ENCODE data around the gene PHF19. TPM values are rescaled to one million over a fixed set of nuclear protein-coding genes. Genes with fewer than 3 reads are reported as not detected.
A peak's percentile ranks its signal among the peaks of the same experiment; 100 is the strongest.

The PHF19 gene
- total RNA-seq, 1 experiment from 2014 or later = 76.3 TPM

DNA sequence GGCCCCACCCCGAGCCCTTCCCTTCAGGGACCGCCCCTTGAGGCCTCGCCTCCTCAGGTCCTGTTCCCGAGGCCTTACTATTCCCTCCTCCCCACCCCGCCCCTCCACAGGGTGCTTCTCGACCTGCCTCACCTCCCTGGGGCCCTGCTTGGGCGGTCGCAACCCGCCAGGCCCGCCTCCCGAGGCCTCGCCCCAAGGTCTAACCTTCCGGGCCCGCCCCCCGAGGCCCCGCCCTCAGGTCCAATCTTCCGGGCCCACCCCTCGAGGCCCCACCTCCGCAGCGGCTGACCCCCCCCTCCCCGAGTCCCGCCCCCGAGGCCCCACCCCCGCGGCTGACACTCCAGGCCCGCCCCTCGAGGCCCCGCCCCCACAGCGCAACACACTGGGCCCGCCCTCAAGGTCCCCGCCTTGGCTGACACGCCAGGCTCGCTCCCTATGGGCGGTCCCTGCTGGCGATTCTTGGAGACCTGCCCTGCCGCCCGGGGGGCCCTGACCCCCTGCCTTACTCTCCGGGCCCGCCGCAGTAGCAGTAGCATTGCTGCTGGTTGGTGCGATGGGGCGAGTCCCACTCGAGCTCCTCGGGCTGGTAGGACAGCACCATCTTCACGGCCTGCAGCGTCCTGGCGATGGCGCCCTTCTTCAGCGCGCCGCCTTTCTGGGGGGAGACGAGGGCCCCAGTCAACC lies 8.2 kb downstream of the PHF19 start:
- TF ChIP-seq, protein P1, sequence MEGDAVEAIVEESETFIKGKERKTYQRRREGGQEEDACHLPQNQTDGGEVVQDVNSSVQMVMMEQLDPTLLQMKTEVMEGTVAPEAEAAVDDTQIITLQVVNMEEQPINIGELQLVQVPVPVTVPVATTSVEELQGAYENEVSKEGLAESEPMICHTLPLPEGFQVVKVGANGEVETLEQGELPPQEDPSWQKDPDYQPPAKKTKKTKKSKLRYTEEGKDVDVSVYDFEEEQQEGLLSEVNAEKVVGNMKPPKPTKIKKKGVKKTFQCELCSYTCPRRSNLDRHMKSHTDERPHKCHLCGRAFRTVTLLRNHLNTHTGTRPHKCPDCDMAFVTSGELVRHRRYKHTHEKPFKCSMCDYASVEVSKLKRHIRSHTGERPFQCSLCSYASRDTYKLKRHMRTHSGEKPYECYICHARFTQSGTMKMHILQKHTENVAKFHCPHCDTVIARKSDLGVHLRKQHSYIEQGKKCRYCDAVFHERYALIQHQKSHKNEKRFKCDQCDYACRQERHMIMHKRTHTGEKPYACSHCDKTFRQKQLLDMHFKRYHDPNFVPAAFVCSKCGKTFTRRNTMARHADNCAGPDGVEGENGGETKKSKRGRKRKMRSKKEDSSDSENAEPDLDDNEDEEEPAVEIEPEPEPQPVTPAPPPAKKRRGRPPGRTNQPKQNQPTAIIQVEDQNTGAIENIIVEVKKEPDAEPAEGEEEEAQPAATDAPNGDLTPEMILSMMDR (IDR thresholded peaks at IDR 0.05; ENCODE audit: insufficient read depth in 1 of 2, low read depth in 1 of 2, low read length in 1 of 2, severe bottlenecking in 1 of 2, unreplicated experiment in 1 of 2) = peak in 1 of 2 experiments; percentile 1
- H3K4me3 ChIP-seq (ENCODE audit: low read depth, low read length) = peak overlapping the region; percentile 39
- ChIA-PET CTCF (interaction anchor here (1.2 kb wide), 1 partner anchor 90 kb away, joined by 3 read pairs; no protein-coding TSS in a partner anchor), POLR2A (no interaction called here)
- H3K36me3 ChIP-seq (ENCODE audit: control insufficient read depth, insufficient read depth, low read length) = peaks cover 1% of the 10 kb centered on the region
- H3K36me3 Mint-ChIP-seq (ENCODE audit: insufficient read depth, unreplicated experiment) = peaks cover 42% of the 10 kb centered on the region
- BruUV-seq (replicated peaks) = no TSS peak
- no peaks in the 10 kb centered on the region for H3K27me3 ChIP-seq (replicated peaks; ENCODE audit: control insufficient read depth, insufficient read depth, low read length)
- H3K27me3 Mint-ChIP-seq (ENCODE audit: insufficient read depth, unreplicated experiment) = no peaks in the 10 kb centered on the region
- no peaks in the 10 kb centered on the region for H3K9me3 Mint-ChIP-seq (ENCODE audit: unreplicated experiment)
- peaks cover 14% of the 10 kb centered on the region for H3K4me1 ChIP-seq
- no peaks in the 10 kb centered on the region for H3K9me3 ChIP-seq
- peak overlapping the region; percentile 83 for H3K27ac Mint-ChIP-seq (ENCODE audit: unreplicated experiment)
- intact Hi-C loops (cut with micrococcal nuclease; ENCODE audit: unreplicated experiment) = loop anchor here (1.0 kb wide), 1 partner anchor 26 kb away; no protein-coding TSS in a partner anchor
- peak overlapping the region; percentile 79 for H3K4me3 Mint-ChIP-seq (ENCODE audit: unreplicated experiment)
- H3K4me1 Mint-ChIP-seq (ENCODE audit: low read depth, unreplicated experiment) = peaks cover 16% of the 10 kb centered on the region
- peak; percentile 96 to 98 for DNase-seq

DNA sequence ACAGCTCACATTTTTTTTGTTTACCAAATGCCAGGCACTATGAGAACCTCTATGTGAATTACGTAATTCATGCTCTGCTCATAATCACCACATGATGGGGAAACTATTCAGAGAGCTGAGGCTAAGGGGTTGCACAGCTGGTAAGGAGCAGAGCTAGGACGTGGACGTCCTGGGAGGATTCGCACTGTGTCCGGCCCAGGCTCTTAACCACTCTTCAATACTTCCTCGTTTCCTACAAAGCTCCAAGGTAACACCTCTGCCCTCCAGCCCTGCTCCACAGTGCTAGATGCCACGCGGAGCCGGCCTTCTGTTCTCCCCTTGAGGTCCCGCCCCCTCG lies 8.7 kb downstream of the PHF19 start:
- Mint-ChIP-seq H3K9me3 (ENCODE audit: unreplicated experiment) (no peaks in the 10 kb centered on the region), H3K4me3 (ENCODE audit: unreplicated experiment) (peak overlapping the region; percentile 63), H3K4me1 (ENCODE audit: low read depth, unreplicated experiment) (peaks cover 11% of the 10 kb centered on the region), H3K27me3 (ENCODE audit: insufficient read depth, unreplicated experiment) (no peaks in the 10 kb centered on the region), H3K36me3 (ENCODE audit: insufficient read depth, unreplicated experiment) (peaks cover 37% of the 10 kb centered on the region), H3K27ac (ENCODE audit: unreplicated experiment) (peak overlapping the region; percentile 83)
- ChIA-PET CTCF (interaction anchor here (1.2 kb wide), 1 partner anchor 90 kb away, joined by 3 read pairs; no protein-coding TSS in a partner anchor), POLR2A (no interaction called here)
- intact Hi-C loops (cut with micrococcal nuclease; ENCODE audit: unreplicated experiment) = loop anchor here (1.0 kb wide), 1 partner anchor 25 kb away; no protein-coding TSS in a partner anchor
- TF ChIP-seq, protein P1 (IDR thresholded peaks at IDR 0.05; ENCODE audit: insufficient read depth in 1 of 2, low read depth in 1 of 2, low read length in 1 of 2, severe bottlenecking in 1 of 2, unreplicated experiment in 1 of 2) = no peak
- Histone ChIP-seq H3K4me1 (peaks cover 9% of the 10 kb centered on the region), H3K4me3 (ENCODE audit: low read depth, low read length) (peak overlapping the region; percentile 39), H3K9me3 (no peaks in the 10 kb centered on the region), H3K36me3 (ENCODE audit: control insufficient read depth, insufficient read depth, low read length) (peaks cover 1% of the 10 kb centered on the region), H3K27me3 (replicated peaks; ENCODE audit: control insufficient read depth, insufficient read depth, low read length) (no peaks in the 10 kb centered on the region)
- no TSS peak for BruUV-seq (replicated peaks)
- DNase-seq = no peak

DNA sequence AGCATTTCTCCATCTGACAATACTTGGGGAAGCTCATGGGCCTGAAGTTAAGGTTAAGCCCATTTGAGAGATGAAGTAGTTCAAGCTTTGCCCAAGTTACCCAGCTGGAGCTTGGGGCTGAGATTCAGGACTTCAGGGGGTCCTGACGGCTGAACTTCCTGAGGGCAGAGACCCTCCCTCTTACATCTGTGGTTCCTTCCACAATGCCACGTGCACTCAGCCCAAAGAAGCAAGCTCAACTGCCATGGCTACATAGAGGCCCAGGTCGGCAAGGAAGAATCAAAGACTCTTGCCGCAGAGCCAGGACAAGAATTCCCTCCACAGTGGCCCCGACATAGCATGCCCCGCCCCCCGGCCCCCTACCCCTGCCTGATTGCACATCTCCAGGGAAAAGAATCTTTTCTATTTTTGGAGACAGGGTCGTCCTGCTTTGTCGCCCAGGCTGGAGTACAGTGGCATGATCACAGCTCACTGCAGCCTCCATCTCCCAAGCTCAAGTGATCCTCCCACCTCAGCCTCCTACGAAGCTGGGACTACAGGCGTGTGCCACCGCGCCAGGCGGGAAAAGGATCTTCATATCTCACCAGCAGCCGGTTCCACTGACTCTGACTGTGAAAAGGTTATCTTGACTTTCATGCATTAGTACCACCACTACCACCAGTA lies 9.2 kb downstream of the PHF19 start:
- intact Hi-C loops (cut with micrococcal nuclease; ENCODE audit: unreplicated experiment) = loop anchor here (1.0 kb wide), 1 partner anchor 25 kb away; no protein-coding TSS in a partner anchor
- no TSS peak for BruUV-seq (replicated peaks)
- peak overlapping the region; percentile 83 for H3K27ac Mint-ChIP-seq (ENCODE audit: unreplicated experiment)
- Histone ChIP-seq H3K4me1 (peaks cover 5% of the 10 kb centered on the region), H3K27me3 (replicated peaks; ENCODE audit: control insufficient read depth, insufficient read depth, low read length) (no peaks in the 10 kb centered on the region), H3K9me3 (no peaks in the 10 kb centered on the region), H3K4me3 (ENCODE audit: low read depth, low read length) (peak overlapping the region; percentile 39), H3K36me3 (ENCODE audit: control insufficient read depth, insufficient read depth, low read length) (peaks cover 1% of the 10 kb centered on the region)
- H3K9me3 Mint-ChIP-seq (ENCODE audit: unreplicated experiment) = no peaks in the 10 kb centered on the region
- peaks cover 6% of the 10 kb centered on the region for H3K4me1 Mint-ChIP-seq (ENCODE audit: low read depth, unreplicated experiment)
- no peaks in the 10 kb centered on the region for H3K27me3 Mint-ChIP-seq (ENCODE audit: insufficient read depth, unreplicated experiment)
- DNase-seq = no peak
- H3K4me3 Mint-ChIP-seq (ENCODE audit: unreplicated experiment) = peak overlapping the region; percentile 63
- peaks cover 32% of the 10 kb centered on the region for H3K36me3 Mint-ChIP-seq (ENCODE audit: insufficient read depth, unreplicated experiment)
- ChIA-PET CTCF (interaction anchor here (1.2 kb wide), 1 partner anchor 89 kb away, joined by 3 read pairs; no protein-coding TSS in a partner anchor), POLR2A (no interaction called here)
- TF ChIP-seq, protein P1 (IDR thresholded peaks at IDR 0.05; ENCODE audit: insufficient read depth in 1 of 2, low read depth in 1 of 2, low read length in 1 of 2, severe bottlenecking in 1 of 2, unreplicated experiment in 1 of 2) = no peak

All from Caco-2 (cell line).